Measurements from ENCODE around the gene CSNK1A1. TPM values are rescaled to one million over a fixed set of nuclear protein-coding genes. Genes with fewer than 3 reads are reported as not detected.

Gene CSNK1A1
- total RNA-seq, 1 experiment from 2014 or later = 220 TPM

- DNase-seq = peak; percentile 93
- H3K36me3 ChIP-seq (replicated peaks; ENCODE audit: control insufficient read depth, insufficient read depth, low read length) = no peaks in the 10 kb centered on the region
Observed at GRCh38 chr5:149442563-149443182, 108.6 kb downstream of the CSNK1A1 start.

More at GRCh38 chr5:149442563-149443182, 108.6 kb downstream of the CSNK1A1 start:
- Histone ChIP-seq H3K4me3 (ENCODE audit: insufficient read depth, low read depth, low read length) (no peak overlapping the region), H3K27me3 (ENCODE audit: control insufficient read depth, insufficient read depth, low read length) (no peaks in the 10 kb centered on the region)

Other genes with a start within 250 kb of the CSNK1A1 start
- gene GRPEL2, start 205.9 kb downstream of the CSNK1A1 start, total RNA-seq (2014; rRNA removed; shearing (Covaris generic)) = 36.1 and 37.0 TPM in 2 replicates
- gene PCYOX1L, start 193.4 kb downstream of the CSNK1A1 start, total RNA-seq (2014; rRNA removed; shearing (Covaris generic)) = 6.5 and 9.4 TPM in 2 replicates
- gene IL17B, start 172.1 kb downstream of the CSNK1A1 start, total RNA-seq (2014; rRNA removed; shearing (Covaris generic)) = not detected in 2 replicates
- 0.14 and 0.26 TPM in 2 replicates for gene ARHGEF37, start 30.1 kb upstream of the CSNK1A1 start, total RNA-seq (2014; rRNA removed; shearing (Covaris generic))
- gene PPARGC1B, start 178.9 kb upstream of the CSNK1A1 start, total RNA-seq (2014; rRNA removed; shearing (Covaris generic)) = 5.8 and 6.1 TPM in 2 replicates

Data from H7 (cell line).